GM12878 (cell line): ENCODE results near the gene FGD5. TPM values are rescaled to one million over a fixed set of nuclear protein-coding genes. Genes with fewer than 3 reads are reported as not detected.

Experiments used
- ATAC-seq: fragments of 200-7000 bp; cut with Tn5 transposase; 3 replicates; pipeline ENCODE4 v1.9.1; 2020; ENCODE audit warnings: mild to moderate bottlenecking, moderate library complexity
- BruUV-seq: library from RNA; stranded (reverse); fragments of 400-500 nt; replicated peaks from 2 replicates; lab custom pipeline; 2021; lab: Mats Ljungman, UMichigan
- CTCF ChIA-PET: fragments of 300-600 bp; sonication (Branson Sonifier 250); formaldehyde crosslinking; extraction: SDS; loops from one replicate; lab custom pipeline; 2021; ENCODE audit warnings: inconsistent platforms; lab: Yijun Ruan, JAX
- POLR2A ChIA-PET: fragments of 350-600 bp; formaldehyde crosslinking; extraction: SDS; loops from one replicate; lab custom pipeline; 2021; ENCODE audit warnings: inconsistent platforms; lab: Charles Lee
- RAD21 ChIA-PET: fragments of 300-600 bp; sonication (Branson Sonifier 250); formaldehyde crosslinking; loops from one replicate; lab custom pipeline; 2023; ENCODE audit warnings: antibody characterized with exemption; ENCODE audit not compliant: unreplicated experiment; lab: Charles Lee
- SMC1A ChIA-PET: fragments of 300-600 bp; sonication (Branson Sonifier 250); formaldehyde crosslinking; loops from one replicate; lab custom pipeline; 2023; ENCODE audit not compliant: unreplicated experiment, uncharacterized antibody; lab: Charles Lee
- DNase-seq: peaks from one replicate; pipeline ENCODE4 v3.0.0-alpha.2; 2011; ENCODE audit warnings: low read depth, low spot score
- FAIRE-seq: peaks from 3 replicates; lab custom pipeline; 2011; peaks lifted over from hg19 to GRCh38; lab: Jason Lieb, UNC
- H2AFZ ChIP-seq: 2 replicates; pipeline ENCODE4 v1.6.0; 2011; ENCODE audit warnings: low read depth, low read length, control low read depth; ENCODE audit not compliant: control insufficient read depth
- H3K27ac ChIP-seq: 2 replicates; pipeline ENCODE4 v1.5.1; 2011; ENCODE audit warnings: control low read depth; ENCODE audit not compliant: control insufficient read depth, insufficient read depth
- H3K27me3 ChIP-seq, 2 experiments: replicated peaks in 1 of 2; 2 replicates each; pipeline versions ENCODE4 v1.6.0 to v1.6.1; 2011; ENCODE audit warnings: low read length in 1 of 2; ENCODE audit not compliant: control insufficient read depth in 2 of 2, insufficient read depth in 2 of 2
- H3K36me3 ChIP-seq, 2 experiments: 2 replicates each; pipeline ENCODE4 v1.5.1; 2011; ENCODE audit warnings: low read length in 1 of 2; ENCODE audit not compliant: control insufficient read depth in 2 of 2, insufficient read depth in 2 of 2
- H3K4me1 ChIP-seq: 2 replicates; pipeline ENCODE4 v1.6.1; 2011; ENCODE audit warnings: mild to moderate bottlenecking, low read length, moderate library complexity, mixed read lengths; ENCODE audit not compliant: control insufficient read depth, insufficient read depth
- H3K4me2 ChIP-seq: 2 replicates; pipeline ENCODE4 v1.6.0; 2011; ENCODE audit warnings: control low read depth; ENCODE audit not compliant: control insufficient read depth, insufficient read depth
- H3K4me3 ChIP-seq: fragments of 200-600 bp; sonication (generic); 2 replicates; pipeline ENCODE4 v1.5.1; 2016
- H3K79me2 ChIP-seq: 2 replicates; pipeline ENCODE4 v1.6.0; 2011; ENCODE audit warnings: low read length; ENCODE audit not compliant: control insufficient read depth, insufficient read depth
- H3K9ac ChIP-seq: 2 replicates; pipeline ENCODE4 v1.8.0; 2011; ENCODE audit warnings: low read length, control low read depth, mixed read lengths; ENCODE audit not compliant: control insufficient read depth, insufficient read depth
- H3K9me3 ChIP-seq: replicated peaks from 3 replicates; pipeline ENCODE4 v1.5.1; 2011; ENCODE audit warnings: mild to moderate bottlenecking, low read length; ENCODE audit not compliant: control insufficient read depth, insufficient read depth
- H4K20me1 ChIP-seq: 2 replicates; pipeline ENCODE4 v1.6.0; 2011; ENCODE audit not compliant: control insufficient read depth, insufficient read depth
- BCL11A ChIP-seq: IDR thresholded peaks from 2 replicates; pipeline ENCODE4 v1.6.1; 2011; ENCODE audit warnings: low read depth, low read length
- SUPT20H ChIP-seq: IDR thresholded peaks from 2 replicates; pipeline ENCODE4 v1.6.1; 2011; ENCODE audit warnings: low read depth, mild to moderate bottlenecking, low read length, moderate library complexity, borderline replicate concordance; ENCODE audit not compliant: control insufficient read depth
- ZNF217 ChIP-seq: fragments of 450-650 bp; IDR thresholded peaks from 2 replicates; pipeline ENCODE4 v1.6.1; 2017; ENCODE audit warnings: antibody characterized with exemption, mild to moderate bottlenecking
- WGBS: methylation state at CpG from one replicate; pipeline ENCODE4 v1.1.6; 2016; ENCODE audit warnings: low lambda C conversion rate; ENCODE audit not compliant: insufficient replicate concordance, insufficient coverage; ENCODE audit errors: missing lambda C conversion rate; 5-methylcytosine and 5-hydroxymethylcytosine counted together
- in situ Hi-C: fragments of 300-500 bp; cut with MboI; formaldehyde crosslinking; loops from 9 replicates; pipeline ENCODE4 v1.14.3; 2018; ENCODE audit warnings: mixed read lengths
- intact Hi-C: fragments of 100-400 bp; cut with micrococcal nuclease; formaldehyde crosslinking; loops from one replicate; pipeline ENCODE4 v1.14.2; 2022; ENCODE audit not compliant: unreplicated experiment
- polyA plus RNA-seq, 11 experiments: library from polyadenylated mRNA; depleted of rRNA in 4 of 11; unstranded in 6 of 11; stranded (reverse) in 5 of 11; fragments of >200 nt; fragmentation: Nextera tagmentation in 4 of 11; fragmentation: Illumina TruSeq in 1 of 11; extraction: Ambion mirVana in 4 of 11; extraction: Trizol in 1 of 11; gene quantifications; 1 replicate in 1 of 11; 2 replicates in 10 of 11; pipeline versions ENCODE4 v1.2.1 to v1.2.3, GENCODE V29; 2011 to 2016; ENCODE audit warnings: inconsistent platforms in 2 of 11, missing spikeins in 2 of 11, low read depth in 1 of 11
- total RNA-seq, 4 experiments: library from RNA; depleted of rRNA in 3 of 4; stranded (reverse); fragments of >200 nt in 3 of 4; fragmentation: Illumina TruSeq in 1 of 4; extraction: Trizol in 1 of 4; gene quantifications; 2 replicates each; pipeline versions ENCODE4 v1.2.1 to v1.2.3, GENCODE V29; 2013 to 2021
- TF ChIP-seq, protein P1 (sequence below): fragments of 450-650 bp; formaldehyde crosslinking; IDR thresholded peaks from 2 replicates; pipeline ENCODE4 v1.4.0; 2020; ENCODE audit warnings: mild to moderate bottlenecking, moderate library complexity
- TF ChIP-seq, protein P2 (sequence below): fragments of 450-650 bp; IDR thresholded peaks from 2 replicates; pipeline ENCODE4 v1.6.1; 2014; ENCODE audit warnings: mild to moderate bottlenecking
- TF ChIP-seq, protein P3 (sequence below): fragments of 450-650 bp; IDR thresholded peaks from 2 replicates; pipeline ENCODE4 v1.6.1; 2016; ENCODE audit warnings: mild to moderate bottlenecking

FGD5 gene
- total and polyA plus RNA-seq, 10 of the 15 experiments (the other 5 are each of a cell fraction or from before 2014, with no cell fraction given) = 0.03 to 0.13 (median 0.11) TPM; not detected in 3

DNA sequence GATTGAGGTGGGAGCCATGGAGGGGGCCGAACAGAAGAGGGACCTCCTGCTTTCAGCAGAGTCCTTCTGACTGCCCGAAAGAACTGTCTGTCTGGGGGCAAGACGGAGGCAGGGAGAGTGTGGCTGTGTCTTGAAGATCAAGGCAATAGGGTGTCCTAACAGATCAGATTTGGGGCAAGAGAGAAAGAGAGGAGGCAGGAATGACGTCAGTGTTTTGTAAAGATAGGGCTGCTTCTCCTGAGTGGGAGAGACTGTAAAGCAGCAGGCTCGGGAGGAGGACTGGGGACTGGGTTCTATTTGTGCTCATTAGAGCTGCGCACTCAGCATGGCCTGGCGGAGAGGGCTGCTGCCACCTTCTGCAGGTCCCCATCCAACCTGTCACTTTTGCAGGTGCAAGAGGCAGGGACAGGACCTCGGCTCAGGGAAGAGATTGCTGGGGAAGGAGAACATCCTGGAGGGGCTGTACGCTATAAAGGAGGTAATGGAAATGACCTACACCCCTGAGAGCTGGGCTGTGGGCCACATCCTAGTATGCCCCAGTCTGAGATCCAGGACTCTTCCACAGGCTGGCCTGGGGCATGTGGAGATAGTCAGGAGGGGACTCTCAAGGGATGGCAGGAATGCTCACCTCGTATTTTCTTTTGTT lies 29.0 kb upstream of the FGD5 start:
- intact Hi-C loops = no loop called here
- FAIRE-seq = no peak

More for the DNA sequence above, 29.0 kb upstream of the FGD5 start:
- no peak overlapping the region for H3K27ac ChIP-seq
- no TSS peak for BruUV-seq
- ChIA-PET CTCF (interaction anchor here (0.9 to 7.1 kb wide), 9 partner anchors 9 to 134 kb away, joined by 3 to 53 read pairs (median 3); no protein-coding TSS in a partner anchor), SMC1A (interaction anchor here (0.6 to 1.4 kb wide), 6 partner anchors 8 to 135 kb away, joined by 3 to 13 read pairs (median 6); no protein-coding TSS in a partner anchor), POLR2A (no interaction called here), RAD21 (interaction anchor here (0.9 to 4.8 kb wide), 4 partner anchors 8 to 132 kb away, joined by 3 to 47 read pairs (median 4); no protein-coding TSS in a partner anchor)
- H3K36me3 ChIP-seq = no peaks in the 10 kb centered on the region
- H4K20me1 ChIP-seq = no peaks in the 10 kb centered on the region
- no peak overlapping the region for H2AFZ ChIP-seq
- WGBS = 38% methylated on average over 10 of the region's 10 CpGs
- H3K4me2 ChIP-seq = no peak overlapping the region
- H3K9ac ChIP-seq = no peak overlapping the region
- in situ Hi-C loops = no loop called here
- no peaks in the 10 kb centered on the region; a peak in 1 of 4 replicates for H3K27me3 ChIP-seq
- ATAC-seq (no peak), DNase-seq (no peak)
- H3K4me1 ChIP-seq = no peaks in the 10 kb centered on the region
- no peaks in the 10 kb centered on the region; the same call in 2 of the 3 replicates for H3K9me3 ChIP-seq
- no peaks in the 10 kb centered on the region for H3K79me2 ChIP-seq
- no peak overlapping the region for H3K4me3 ChIP-seq
- no peak for TF ChIP-seq SUPT20H
- TF ChIP-seq, protein P1, sequence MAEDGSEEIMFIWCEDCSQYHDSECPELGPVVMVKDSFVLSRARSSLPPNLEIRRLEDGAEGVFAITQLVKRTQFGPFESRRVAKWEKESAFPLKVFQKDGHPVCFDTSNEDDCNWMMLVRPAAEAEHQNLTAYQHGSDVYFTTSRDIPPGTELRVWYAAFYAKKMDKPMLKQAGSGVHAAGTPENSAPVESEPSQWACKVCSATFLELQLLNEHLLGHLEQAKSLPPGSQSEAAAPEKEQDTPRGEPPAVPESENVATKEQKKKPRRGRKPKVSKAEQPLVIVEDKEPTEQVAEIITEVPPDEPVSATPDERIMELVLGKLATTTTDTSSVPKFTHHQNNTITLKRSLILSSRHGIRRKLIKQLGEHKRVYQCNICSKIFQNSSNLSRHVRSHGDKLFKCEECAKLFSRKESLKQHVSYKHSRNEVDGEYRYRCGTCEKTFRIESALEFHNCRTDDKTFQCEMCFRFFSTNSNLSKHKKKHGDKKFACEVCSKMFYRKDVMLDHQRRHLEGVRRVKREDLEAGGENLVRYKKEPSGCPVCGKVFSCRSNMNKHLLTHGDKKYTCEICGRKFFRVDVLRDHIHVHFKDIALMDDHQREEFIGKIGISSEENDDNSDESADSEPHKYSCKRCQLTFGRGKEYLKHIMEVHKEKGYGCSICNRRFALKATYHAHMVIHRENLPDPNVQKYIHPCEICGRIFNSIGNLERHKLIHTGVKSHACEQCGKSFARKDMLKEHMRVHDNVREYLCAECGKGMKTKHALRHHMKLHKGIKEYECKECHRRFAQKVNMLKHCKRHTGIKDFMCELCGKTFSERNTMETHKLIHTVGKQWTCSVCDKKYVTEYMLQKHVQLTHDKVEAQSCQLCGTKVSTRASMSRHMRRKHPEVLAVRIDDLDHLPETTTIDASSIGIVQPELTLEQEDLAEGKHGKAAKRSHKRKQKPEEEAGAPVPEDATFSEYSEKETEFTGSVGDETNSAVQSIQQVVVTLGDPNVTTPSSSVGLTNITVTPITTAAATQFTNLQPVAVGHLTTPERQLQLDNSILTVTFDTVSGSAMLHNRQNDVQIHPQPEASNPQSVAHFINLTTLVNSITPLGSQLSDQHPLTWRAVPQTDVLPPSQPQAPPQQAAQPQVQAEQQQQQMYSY (CRISPR knock-in tag) = no peak
- no peak for TF ChIP-seq BCL11A
- TF ChIP-seq, protein P2, sequence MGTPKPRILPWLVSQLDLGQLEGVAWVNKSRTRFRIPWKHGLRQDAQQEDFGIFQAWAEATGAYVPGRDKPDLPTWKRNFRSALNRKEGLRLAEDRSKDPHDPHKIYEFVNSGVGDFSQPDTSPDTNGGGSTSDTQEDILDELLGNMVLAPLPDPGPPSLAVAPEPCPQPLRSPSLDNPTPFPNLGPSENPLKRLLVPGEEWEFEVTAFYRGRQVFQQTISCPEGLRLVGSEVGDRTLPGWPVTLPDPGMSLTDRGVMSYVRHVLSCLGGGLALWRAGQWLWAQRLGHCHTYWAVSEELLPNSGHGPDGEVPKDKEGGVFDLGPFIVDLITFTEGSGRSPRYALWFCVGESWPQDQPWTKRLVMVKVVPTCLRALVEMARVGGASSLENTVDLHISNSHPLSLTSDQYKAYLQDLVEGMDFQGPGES = no peak
- TF ChIP-seq, protein P3, sequence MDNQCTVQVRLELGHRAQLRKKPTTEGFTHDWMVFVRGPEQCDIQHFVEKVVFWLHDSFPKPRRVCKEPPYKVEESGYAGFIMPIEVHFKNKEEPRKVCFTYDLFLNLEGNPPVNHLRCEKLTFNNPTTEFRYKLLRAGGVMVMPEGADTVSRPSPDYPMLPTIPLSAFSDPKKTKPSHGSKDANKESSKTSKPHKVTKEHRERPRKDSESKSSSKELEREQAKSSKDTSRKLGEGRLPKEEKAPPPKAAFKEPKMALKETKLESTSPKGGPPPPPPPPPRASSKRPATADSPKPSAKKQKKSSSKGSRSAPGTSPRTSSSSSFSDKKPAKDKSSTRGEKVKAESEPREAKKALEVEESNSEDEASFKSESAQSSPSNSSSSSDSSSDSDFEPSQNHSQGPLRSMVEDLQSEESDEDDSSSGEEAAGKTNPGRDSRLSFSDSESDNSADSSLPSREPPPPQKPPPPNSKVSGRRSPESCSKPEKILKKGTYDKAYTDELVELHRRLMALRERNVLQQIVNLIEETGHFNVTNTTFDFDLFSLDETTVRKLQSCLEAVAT = no peak
- TF ChIP-seq ZNF217 = no peak
